Measurements from ENCODE around the gene AKR1C3. TPM values are rescaled to one million over a fixed set of nuclear protein-coding genes. Genes with fewer than 3 reads are reported as not detected.
A peak's percentile ranks its signal among the peaks of the same experiment; 100 is the strongest.

AKR1C3 gene
- total and polyA plus RNA-seq, 3 experiments from 2014 or later = 0.75 to 4.2 TPM; not detected in 1

DNA sequence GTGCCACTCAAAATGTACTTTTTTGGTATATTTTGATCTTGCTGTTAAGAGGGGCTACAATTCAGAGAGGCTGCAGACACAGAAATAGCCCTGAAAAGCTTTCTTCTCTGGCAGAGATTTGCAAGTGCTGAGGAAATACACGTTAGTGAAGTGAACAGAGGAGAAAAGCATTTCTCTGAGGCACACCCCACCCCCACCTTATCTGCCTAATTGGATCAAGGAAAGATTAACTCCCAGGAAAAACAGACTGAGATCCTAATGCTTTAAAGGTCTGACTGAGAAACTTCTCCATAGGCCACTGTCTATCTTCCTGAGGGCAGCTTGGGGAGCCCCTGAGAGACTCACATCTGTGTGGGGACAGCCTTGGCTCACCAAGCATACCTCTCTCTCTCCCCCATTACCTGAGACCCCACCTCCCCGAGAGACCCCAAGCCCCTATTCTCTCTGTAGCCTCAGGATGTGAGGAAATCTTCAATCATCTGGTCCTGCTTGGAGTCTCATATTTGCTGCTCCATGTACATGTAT lies 14.8 kb upstream of the AKR1C3 start:
- CTCF ChIA-PET = no interaction called here
- Mint-ChIP-seq H3K27ac (no peak overlapping the region), H3K9me3 (no peaks in the 10 kb centered on the region), H3K4me3 (no peak overlapping the region), H3K4me1 (no peaks in the 10 kb centered on the region), H3K27me3 (peaks cover 0 to 4% of the 10 kb centered on the region in 2 donors), H3K36me3 (no peaks in the 10 kb centered on the region)
- H3K9me3 ChIP-seq (ENCODE audit: low read length) = no peaks in the 10 kb centered on the region
- DNase-seq = no peak
- no peaks in the 10 kb centered on the region for H3K36me3 ChIP-seq (ENCODE audit: insufficient read depth, low read length)
- POLR2A ChIA-PET = no interaction called here
- H3K4me3 ChIP-seq (ENCODE audit: low read length) = no peak overlapping the region
- H3K27me3 ChIP-seq (ENCODE audit: insufficient read depth, low read length, poor library complexity, severe bottlenecking) = no peaks in the 10 kb centered on the region
- H3K4me1 ChIP-seq (ENCODE audit: insufficient read depth, low read length) = no peaks in the 10 kb centered on the region
- H3K27ac ChIP-seq (ENCODE audit: low read depth, low read length) = peak overlapping the region; percentile 52

DNA sequence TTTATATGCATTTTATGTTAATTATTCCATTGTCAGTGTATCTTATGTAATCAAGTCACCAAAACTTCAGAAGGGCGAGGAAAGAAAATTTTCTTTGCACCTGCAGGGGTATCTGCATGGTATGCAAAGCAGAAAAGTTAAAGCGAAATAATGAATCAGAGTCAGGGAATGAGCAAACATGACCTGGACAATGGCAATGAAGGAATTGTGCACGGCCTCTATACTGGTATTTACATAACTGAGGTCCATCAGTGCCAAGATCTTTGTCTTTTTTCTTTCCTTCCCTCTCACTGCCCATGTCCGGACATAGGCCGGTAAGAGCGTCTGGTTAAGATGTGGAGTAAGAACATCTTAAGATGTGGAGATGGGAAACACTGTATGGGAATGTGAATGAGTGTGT lies 14.4 kb upstream of the AKR1C3 start:
- H3K27me3 Mint-ChIP-seq = peaks cover 0 to 4% of the 10 kb centered on the region in 2 donors
- no peak for DNase-seq
- Histone ChIP-seq H3K4me1 (ENCODE audit: insufficient read depth, low read length) (no peaks in the 10 kb centered on the region), H3K27me3 (ENCODE audit: insufficient read depth, low read length, poor library complexity, severe bottlenecking) (no peaks in the 10 kb centered on the region), H3K27ac (ENCODE audit: low read depth, low read length) (no peak overlapping the region), H3K9me3 (ENCODE audit: low read length) (no peaks in the 10 kb centered on the region), H3K4me3 (ENCODE audit: low read length) (no peak overlapping the region), H3K36me3 (ENCODE audit: insufficient read depth, low read length) (no peaks in the 10 kb centered on the region)
- H3K4me1 Mint-ChIP-seq = no peaks in the 10 kb centered on the region
- CTCF ChIA-PET = no interaction called here
- H3K9me3 Mint-ChIP-seq = no peaks in the 10 kb centered on the region
- H3K36me3 Mint-ChIP-seq = no peaks in the 10 kb centered on the region
- POLR2A ChIA-PET = no interaction called here
- no peak overlapping the region for H3K4me3 Mint-ChIP-seq
- H3K27ac Mint-ChIP-seq = no peak overlapping the region

DNA sequence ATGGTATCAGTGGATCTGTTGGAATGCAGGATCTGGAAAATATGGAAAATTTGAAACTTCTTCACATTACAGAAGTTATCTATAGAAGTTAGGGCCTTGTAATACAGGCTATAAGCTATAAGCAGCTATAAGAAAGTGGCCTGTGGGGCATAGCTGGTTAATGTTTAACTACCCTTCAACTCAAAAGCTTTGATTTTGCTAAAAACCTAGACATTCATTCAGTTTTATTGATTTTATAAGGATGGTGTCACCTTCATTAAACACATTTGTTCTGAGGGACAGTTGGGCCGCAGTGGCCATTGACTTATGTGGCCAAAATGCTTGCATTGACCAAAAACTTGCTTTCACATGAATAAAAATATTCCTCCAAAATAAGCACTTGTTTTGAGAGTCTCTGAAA lies 13.1 kb upstream of the AKR1C3 start:
- no peaks in the 10 kb centered on the region for H3K36me3 ChIP-seq (ENCODE audit: insufficient read depth, low read length)
- Mint-ChIP-seq H3K4me1 (no peaks in the 10 kb centered on the region), H3K27me3 (peaks cover 0 to 3% of the 10 kb centered on the region in 2 donors), H3K9me3 (peaks cover 0 to 2% (median 0%) of the 10 kb centered on the region in 5 donors), H3K4me3 (no peak overlapping the region), H3K27ac (no peak overlapping the region), H3K36me3 (no peaks in the 10 kb centered on the region)
- DNase-seq = no peak
- no peak overlapping the region for H3K4me3 ChIP-seq (ENCODE audit: low read length)
- POLR2A ChIA-PET = no interaction called here
- H3K27me3 ChIP-seq (ENCODE audit: insufficient read depth, low read length, poor library complexity, severe bottlenecking) = no peaks in the 10 kb centered on the region
- CTCF ChIA-PET = no interaction called here
- no peaks in the 10 kb centered on the region for H3K9me3 ChIP-seq (ENCODE audit: low read length)
- no peaks in the 10 kb centered on the region for H3K4me1 ChIP-seq (ENCODE audit: insufficient read depth, low read length)
- H3K27ac ChIP-seq (ENCODE audit: low read depth, low read length) = no peak overlapping the region

DNA sequence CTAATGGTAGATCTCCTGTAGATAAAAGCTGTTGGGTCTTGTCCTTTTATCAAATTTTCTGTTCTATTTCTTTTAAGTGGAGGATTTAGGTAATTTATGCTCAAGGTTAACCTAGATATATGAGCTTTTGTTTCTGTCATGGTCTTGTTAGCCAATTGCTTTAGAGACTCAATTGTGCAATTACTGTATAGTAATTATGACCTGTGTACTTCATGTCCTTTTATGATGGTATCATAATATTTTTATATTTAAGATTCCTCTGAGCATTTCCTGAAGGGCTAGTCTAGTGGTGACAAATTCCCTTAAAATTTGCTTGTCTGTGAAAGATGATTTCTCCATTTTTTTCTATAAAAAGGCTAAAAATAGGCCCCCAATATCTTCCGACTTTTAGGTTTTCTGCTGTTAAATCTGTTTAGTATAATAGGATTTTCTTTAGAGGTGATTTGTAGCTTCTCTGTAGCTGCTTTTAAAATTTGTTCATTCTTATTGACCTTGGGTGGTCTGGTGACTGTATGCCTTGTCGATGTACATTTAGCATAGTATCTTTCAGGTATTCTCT lies 5.4 kb upstream of the AKR1C3 start:
- Histone ChIP-seq H3K4me3 (ENCODE audit: low read length) (no peak overlapping the region), H3K36me3 (ENCODE audit: insufficient read depth, low read length) (no peaks in the 10 kb centered on the region), H3K9me3 (ENCODE audit: low read length) (no peaks in the 10 kb centered on the region), H3K27me3 (ENCODE audit: insufficient read depth, low read length, poor library complexity, severe bottlenecking) (no peaks in the 10 kb centered on the region), H3K4me1 (ENCODE audit: insufficient read depth, low read length) (no peaks in the 10 kb centered on the region), H3K27ac (ENCODE audit: low read depth, low read length) (no peak overlapping the region)
- Mint-ChIP-seq H3K27me3 (peaks cover 4 to 21% of the 10 kb centered on the region in 2 donors), H3K36me3 (peaks cover 0 to 5% (median 1%) of the 10 kb centered on the region in 3 donors), H3K9me3 (peaks cover 4 to 23% (median 12%) of the 10 kb centered on the region in 5 donors), H3K4me3 (no peak overlapping the region), H3K4me1 (no peaks in the 10 kb centered on the region), H3K27ac (no peak overlapping the region)
- POLR2A ChIA-PET = no interaction called here
- CTCF ChIA-PET = no interaction called here
- DNase-seq = no peak

DNA sequence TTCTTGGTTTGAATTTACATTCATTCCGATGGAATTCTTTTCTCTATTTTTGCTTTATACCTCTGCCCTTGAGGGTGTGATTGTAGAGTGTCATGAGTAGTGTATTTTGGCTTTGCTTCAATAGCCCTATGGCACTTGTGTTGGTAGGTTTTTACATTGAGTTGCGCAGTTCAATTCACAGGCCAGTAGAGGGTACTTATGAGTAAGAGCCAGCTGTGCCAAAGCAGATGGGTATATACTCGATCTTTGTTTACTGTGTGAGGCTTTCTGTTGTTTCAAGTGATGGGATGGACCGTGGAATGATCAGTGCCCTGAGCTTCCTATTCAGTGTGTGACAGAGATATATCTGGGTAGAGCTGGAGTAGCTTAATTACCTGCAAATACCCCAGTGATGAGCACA lies 4.3 kb upstream of the AKR1C3 start:
- H3K27ac ChIP-seq (ENCODE audit: low read depth, low read length) = no peak overlapping the region
- H3K4me3 Mint-ChIP-seq = no peak overlapping the region
- H3K4me3 ChIP-seq (ENCODE audit: low read length) = no peak overlapping the region
- H3K4me1 Mint-ChIP-seq = peaks cover 2 to 4% (median 3%) of the 10 kb centered on the region in 3 donors
- H3K36me3 Mint-ChIP-seq = peaks cover 0 to 5% (median 1%) of the 10 kb centered on the region in 3 donors
- H3K4me1 ChIP-seq (ENCODE audit: insufficient read depth, low read length) = no peaks in the 10 kb centered on the region
- peaks cover 4 to 23% (median 12%) of the 10 kb centered on the region in 5 donors for H3K9me3 Mint-ChIP-seq
- H3K27ac Mint-ChIP-seq = no peak overlapping the region
- CTCF ChIA-PET = no interaction called here
- peaks cover 3% of the 10 kb centered on the region for H3K27me3 ChIP-seq (ENCODE audit: insufficient read depth, low read length, poor library complexity, severe bottlenecking)
- H3K36me3 ChIP-seq (ENCODE audit: insufficient read depth, low read length) = no peaks in the 10 kb centered on the region
- H3K9me3 ChIP-seq (ENCODE audit: low read length) = no peaks in the 10 kb centered on the region
- DNase-seq = no peak
- peaks cover 5 to 25% of the 10 kb centered on the region in 2 donors for H3K27me3 Mint-ChIP-seq
- POLR2A ChIA-PET = no interaction called here

DNA sequence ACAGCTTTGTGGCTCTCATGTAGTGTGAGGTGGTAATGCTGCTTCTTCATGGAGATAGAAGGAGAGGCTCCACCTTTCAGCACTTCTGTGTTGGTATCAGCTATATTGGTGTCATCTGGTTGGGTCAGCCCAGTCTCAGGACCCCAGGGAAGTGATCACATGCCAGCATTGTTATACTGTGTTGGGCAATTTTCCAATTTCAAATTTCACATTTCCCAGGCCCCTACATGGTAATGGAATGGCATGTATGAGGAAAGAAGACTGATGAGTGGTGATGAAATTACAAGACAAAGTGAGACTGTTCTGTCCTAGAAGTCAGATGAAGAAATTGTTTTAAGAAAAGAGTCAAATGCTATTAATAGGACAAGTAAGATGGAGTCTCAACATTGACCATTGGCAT lies 3.7 kb upstream of the AKR1C3 start:
- ChIA-PET POLR2A (no interaction called here), CTCF (no interaction called here)
- peaks cover 8 to 27% of the 10 kb centered on the region in 2 donors for H3K27me3 Mint-ChIP-seq
- no peak overlapping the region for H3K27ac Mint-ChIP-seq
- Histone ChIP-seq H3K27me3 (ENCODE audit: insufficient read depth, low read length, poor library complexity, severe bottlenecking) (peaks cover 3% of the 10 kb centered on the region), H3K27ac (ENCODE audit: low read depth, low read length) (no peak overlapping the region), H3K9me3 (ENCODE audit: low read length) (no peaks in the 10 kb centered on the region), H3K36me3 (ENCODE audit: insufficient read depth, low read length) (no peaks in the 10 kb centered on the region), H3K4me1 (ENCODE audit: insufficient read depth, low read length) (no peaks in the 10 kb centered on the region), H3K4me3 (ENCODE audit: low read length) (no peak overlapping the region)
- peaks cover 2 to 5% (median 4%) of the 10 kb centered on the region in 3 donors for H3K4me1 Mint-ChIP-seq
- H3K4me3 Mint-ChIP-seq = no peak overlapping the region
- no peak for DNase-seq
- H3K36me3 Mint-ChIP-seq = peaks cover 0 to 5% (median 1%) of the 10 kb centered on the region in 3 donors
- H3K9me3 Mint-ChIP-seq = peaks cover 4 to 23% (median 12%) of the 10 kb centered on the region in 5 donors

DNA sequence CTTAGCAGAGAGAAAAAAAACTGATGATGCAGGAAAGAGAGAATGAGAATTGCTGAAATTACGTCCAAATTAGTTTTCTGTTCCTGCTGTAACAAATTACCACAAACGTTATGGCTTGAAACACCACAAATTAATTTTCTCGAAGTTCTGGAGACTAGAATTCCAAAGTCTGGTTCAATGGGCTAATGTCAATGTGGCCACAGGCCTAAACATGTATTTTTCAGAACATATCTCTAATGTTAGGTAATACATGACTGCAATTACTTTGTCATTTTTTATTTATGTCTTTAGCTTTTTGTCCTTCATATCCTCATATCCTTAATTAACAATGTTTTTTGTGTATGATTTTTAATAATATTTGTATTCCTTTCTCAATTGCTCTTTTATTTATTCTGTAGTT lies 3.0 kb upstream of the AKR1C3 start:
- H3K27me3 Mint-ChIP-seq = peaks cover 8 to 30% of the 10 kb centered on the region in 2 donors
- POLR2A ChIA-PET = no interaction called here
- CTCF ChIA-PET = no interaction called here
- Histone ChIP-seq H3K27ac (ENCODE audit: low read depth, low read length) (no peak overlapping the region), H3K4me1 (ENCODE audit: insufficient read depth, low read length) (no peaks in the 10 kb centered on the region), H3K9me3 (ENCODE audit: low read length) (no peaks in the 10 kb centered on the region), H3K27me3 (ENCODE audit: insufficient read depth, low read length, poor library complexity, severe bottlenecking) (peaks cover 3% of the 10 kb centered on the region), H3K36me3 (ENCODE audit: insufficient read depth, low read length) (no peaks in the 10 kb centered on the region), H3K4me3 (ENCODE audit: low read length) (no peak overlapping the region)
- peaks cover 4 to 23% (median 12%) of the 10 kb centered on the region in 5 donors for H3K9me3 Mint-ChIP-seq
- no peak for DNase-seq
- no peak overlapping the region for H3K27ac Mint-ChIP-seq
- H3K4me1 Mint-ChIP-seq = peaks cover 2 to 5% (median 4%) of the 10 kb centered on the region in 3 donors
- H3K36me3 Mint-ChIP-seq = peaks cover 0 to 5% (median 1%) of the 10 kb centered on the region in 3 donors
- no peak overlapping the region for H3K4me3 Mint-ChIP-seq

DNA sequence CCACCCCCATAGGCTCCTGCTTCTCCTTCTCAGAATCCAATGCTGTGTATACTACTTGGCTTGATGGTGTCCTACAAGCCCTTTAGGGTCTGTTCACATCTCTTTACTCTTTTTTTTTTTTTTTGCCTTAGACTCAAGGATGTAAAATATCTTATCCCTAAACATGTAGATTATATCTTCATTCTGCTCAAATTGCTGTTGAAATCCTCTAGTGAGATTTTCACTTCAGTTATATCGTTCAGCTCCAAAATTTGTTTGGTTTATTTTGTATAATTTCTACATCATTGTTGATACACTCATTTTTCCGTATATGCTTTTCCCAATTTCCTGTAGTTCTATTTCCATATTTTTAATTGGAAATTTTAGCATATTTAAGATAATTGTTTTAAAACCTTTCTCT lies 1.8 kb upstream of the AKR1C3 start:
- no peak for DNase-seq
- H3K27ac ChIP-seq (ENCODE audit: low read depth, low read length) = no peak overlapping the region
- no peaks in the 10 kb centered on the region for H3K4me1 ChIP-seq (ENCODE audit: insufficient read depth, low read length)
- H3K4me3 Mint-ChIP-seq = no peak overlapping the region
- H3K27ac Mint-ChIP-seq = no peak overlapping the region
- H3K4me3 ChIP-seq (ENCODE audit: low read length) = no peak overlapping the region
- no peaks in the 10 kb centered on the region for H3K9me3 ChIP-seq (ENCODE audit: low read length)
- H3K27me3 Mint-ChIP-seq = peaks cover 7 to 35% of the 10 kb centered on the region in 2 donors
- no peaks in the 10 kb centered on the region for H3K36me3 ChIP-seq (ENCODE audit: insufficient read depth, low read length)
- peaks cover 4 to 23% (median 12%) of the 10 kb centered on the region in 5 donors for H3K9me3 Mint-ChIP-seq
- CTCF ChIA-PET = no interaction called here
- POLR2A ChIA-PET = no interaction called here
- H3K27me3 ChIP-seq (ENCODE audit: insufficient read depth, low read length, poor library complexity, severe bottlenecking) = peaks cover 3% of the 10 kb centered on the region
- peaks cover 2 to 5% (median 4%) of the 10 kb centered on the region in 3 donors for H3K4me1 Mint-ChIP-seq
- H3K36me3 Mint-ChIP-seq = peaks cover 0 to 5% (median 0%) of the 10 kb centered on the region in 3 donors

All from CD8-positive, alpha-beta memory T cell (primary cell).